RWPE1 (cell line): Measurements from ENCODE around the gene SUPT5H.

Experiments
- CTCF ChIA-PET: fragments of 350-600 bp; sonication (Branson Sonifier 250); formaldehyde crosslinking; extraction: SDS; loops from one replicate; lab custom pipeline; 2021; lab: Yijun Ruan, JAX
- POLR2A ChIA-PET: fragments of 400-600 bp; formaldehyde crosslinking; extraction: SDS; loops from one replicate; lab custom pipeline; 2020; ENCODE audit warnings: antibody characterized with exemption; ENCODE audit not compliant: low non-redundant PET; lab: Yijun Ruan, JAX
- DNase-seq: peaks from one replicate; pipeline ENCODE4 v3.0.0; 2012; ENCODE audit warnings: low spot score
- H3K27ac ChIP-seq: fragments of 450-650 bp; 2 replicates; pipeline ENCODE4 v1.5.1; 2017
- TF ChIP-seq, protein P1 (sequence below): fragments of 450-650 bp; conservative IDR thresholded peaks from 2 replicates; pipeline ENCODE4 v1.5.1; 2017; ENCODE audit warnings: low read depth, mild to moderate bottlenecking

SUPT5H gene

DNA sequence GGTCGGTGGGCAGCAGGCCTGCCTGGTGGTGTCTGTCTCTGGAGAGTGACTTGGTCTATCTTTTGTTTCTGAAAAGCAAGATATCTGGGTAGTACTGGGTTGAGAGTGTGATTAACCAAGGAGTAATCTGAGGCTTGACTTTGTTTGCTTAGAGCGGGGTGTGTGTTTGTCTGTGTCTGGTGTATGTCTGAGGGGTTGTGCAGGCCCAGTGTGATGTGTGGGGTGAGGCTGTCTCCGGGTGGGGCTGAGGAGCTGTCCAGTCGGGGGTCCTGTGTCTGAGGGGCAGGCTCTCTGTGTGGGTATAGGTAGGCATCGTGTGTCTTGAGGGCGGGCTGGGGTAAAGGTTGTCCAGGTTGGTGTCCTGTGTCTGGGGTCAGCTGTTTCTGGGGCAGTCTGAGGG is 24.2 kb downstream of the SUPT5H start:
- TF ChIP-seq, protein P1, sequence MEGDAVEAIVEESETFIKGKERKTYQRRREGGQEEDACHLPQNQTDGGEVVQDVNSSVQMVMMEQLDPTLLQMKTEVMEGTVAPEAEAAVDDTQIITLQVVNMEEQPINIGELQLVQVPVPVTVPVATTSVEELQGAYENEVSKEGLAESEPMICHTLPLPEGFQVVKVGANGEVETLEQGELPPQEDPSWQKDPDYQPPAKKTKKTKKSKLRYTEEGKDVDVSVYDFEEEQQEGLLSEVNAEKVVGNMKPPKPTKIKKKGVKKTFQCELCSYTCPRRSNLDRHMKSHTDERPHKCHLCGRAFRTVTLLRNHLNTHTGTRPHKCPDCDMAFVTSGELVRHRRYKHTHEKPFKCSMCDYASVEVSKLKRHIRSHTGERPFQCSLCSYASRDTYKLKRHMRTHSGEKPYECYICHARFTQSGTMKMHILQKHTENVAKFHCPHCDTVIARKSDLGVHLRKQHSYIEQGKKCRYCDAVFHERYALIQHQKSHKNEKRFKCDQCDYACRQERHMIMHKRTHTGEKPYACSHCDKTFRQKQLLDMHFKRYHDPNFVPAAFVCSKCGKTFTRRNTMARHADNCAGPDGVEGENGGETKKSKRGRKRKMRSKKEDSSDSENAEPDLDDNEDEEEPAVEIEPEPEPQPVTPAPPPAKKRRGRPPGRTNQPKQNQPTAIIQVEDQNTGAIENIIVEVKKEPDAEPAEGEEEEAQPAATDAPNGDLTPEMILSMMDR = no peak
- ChIA-PET POLR2A (no interaction called here), CTCF (interaction anchor here (0.5 kb wide), 1 partner anchor 1561 kb away, joined by 6 read pairs; no protein-coding TSS in a partner anchor)
- DNase-seq = no peak
- H3K27ac ChIP-seq = no peak overlapping the region; the same call in 1 of the 2 replicates

DNA sequence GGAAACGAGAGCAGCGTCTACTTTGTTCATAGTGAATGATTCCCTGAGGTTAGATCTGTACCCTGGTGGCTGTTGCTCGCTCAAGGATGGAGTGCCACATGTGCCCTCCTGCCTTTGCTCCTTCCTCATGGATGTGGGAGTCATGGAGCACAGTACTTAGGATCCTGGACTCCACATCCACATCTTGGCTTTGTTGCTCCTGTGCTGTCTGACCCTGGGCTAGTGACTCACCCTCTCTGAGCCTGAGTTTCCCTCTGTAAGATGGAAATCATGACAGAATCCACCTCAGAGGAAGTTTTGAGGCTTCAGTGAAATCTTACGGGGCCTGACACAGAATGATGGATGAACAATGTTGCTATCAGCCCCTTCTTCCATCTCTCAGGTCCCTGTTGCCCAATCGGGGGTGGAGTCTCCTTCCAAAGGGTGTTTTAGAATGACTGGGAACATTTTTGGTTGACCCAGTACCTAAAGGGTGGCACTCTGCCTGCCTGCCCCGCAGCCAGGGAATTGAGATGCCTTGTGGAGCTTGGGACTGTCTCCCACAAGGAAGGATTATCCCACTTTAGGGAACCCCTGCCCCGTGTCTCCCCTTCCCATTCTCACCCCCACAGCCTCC is 25.4 kb downstream of the SUPT5H start:
- DNase-seq = no peak
- TF ChIP-seq, protein P1 = no peak
- H3K27ac ChIP-seq = no peak overlapping the region
- ChIA-PET POLR2A (no interaction called here), CTCF (no interaction called here)

DNA sequence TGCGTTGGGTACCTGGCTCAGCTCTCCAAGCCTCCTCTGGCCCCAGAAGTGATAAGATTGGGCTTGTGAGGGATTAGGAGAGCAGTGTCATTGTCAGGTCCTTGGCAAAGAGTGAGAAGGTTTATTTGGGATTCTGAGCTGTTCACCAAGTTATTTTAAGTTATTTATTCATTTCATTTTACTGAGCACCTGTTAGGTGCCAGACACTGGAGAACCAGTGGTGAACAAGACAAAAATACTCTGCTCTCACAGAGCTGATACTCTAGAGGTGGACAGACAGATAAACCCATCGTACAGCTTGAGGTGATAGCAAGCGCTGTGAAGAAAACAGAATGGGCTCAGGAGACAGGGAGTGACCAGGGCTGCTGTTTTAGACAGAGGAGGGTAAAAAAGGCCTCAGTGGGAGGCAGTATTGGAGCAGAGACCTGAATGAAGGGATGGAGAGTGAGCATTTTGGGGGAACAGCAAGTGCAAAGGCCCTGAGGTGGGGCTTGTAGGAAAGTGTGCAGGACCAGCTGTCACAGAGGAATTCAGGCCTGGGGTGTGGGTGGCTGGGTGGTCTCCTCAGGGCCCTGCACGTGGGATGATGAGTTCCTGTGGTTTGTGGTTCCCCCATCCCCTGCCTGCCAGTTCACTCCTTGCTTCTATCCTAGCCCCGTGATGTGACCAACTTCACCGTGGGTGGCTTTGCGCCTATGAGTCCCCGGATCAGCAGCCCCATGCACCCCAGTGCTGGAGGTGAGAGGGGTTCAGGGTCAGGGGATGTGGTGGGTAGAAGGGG is 26.6 kb downstream of the SUPT5H start:
- TF ChIP-seq, protein P1 = no peak
- ChIA-PET POLR2A (no interaction called here), CTCF (no interaction called here)
- no peak for DNase-seq
- H3K27ac ChIP-seq = no peak overlapping the region

DNA sequence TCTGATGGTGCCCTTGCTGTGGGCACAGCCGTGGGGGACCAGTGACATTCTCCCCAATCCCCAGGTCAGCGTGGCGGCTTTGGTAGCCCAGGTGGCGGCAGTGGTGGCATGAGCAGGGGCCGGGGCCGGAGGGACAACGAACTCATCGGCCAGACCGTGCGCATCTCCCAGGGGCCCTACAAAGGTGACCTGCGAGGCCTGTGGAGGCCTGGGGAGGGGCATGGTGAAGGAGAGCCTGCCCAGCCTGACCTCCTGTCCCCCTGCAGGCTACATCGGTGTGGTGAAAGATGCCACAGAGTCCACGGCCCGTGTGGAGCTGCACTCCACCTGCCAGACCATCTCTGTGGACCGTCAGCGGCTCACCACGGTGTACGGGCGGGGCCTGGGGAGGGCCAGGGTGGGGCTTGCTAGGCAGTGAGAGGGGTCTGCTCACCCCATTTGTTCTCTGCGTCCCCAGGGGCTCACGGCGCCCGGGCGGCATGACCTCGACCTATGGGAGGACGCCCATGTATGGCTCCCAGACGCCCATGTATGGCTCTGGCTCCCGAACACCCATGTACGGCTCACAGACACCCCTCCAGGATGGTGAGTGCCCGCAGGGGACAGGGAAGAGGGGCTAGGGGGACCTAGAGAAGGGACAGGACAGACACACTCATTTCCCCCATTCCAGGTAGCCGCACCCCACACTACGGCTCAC is 27.5 kb downstream of the SUPT5H start:
- CTCF ChIA-PET = interaction anchor here (0.6 to 1.5 kb wide), 2 partner anchors 22 to 25 kb away, joined by 3 to 4 read pairs; no protein-coding TSS in a partner anchor
- DNase-seq = no peak
- H3K27ac ChIP-seq = no peak overlapping the region
- POLR2A ChIA-PET = no interaction called here
- TF ChIP-seq, protein P1 = no peak

DNA sequence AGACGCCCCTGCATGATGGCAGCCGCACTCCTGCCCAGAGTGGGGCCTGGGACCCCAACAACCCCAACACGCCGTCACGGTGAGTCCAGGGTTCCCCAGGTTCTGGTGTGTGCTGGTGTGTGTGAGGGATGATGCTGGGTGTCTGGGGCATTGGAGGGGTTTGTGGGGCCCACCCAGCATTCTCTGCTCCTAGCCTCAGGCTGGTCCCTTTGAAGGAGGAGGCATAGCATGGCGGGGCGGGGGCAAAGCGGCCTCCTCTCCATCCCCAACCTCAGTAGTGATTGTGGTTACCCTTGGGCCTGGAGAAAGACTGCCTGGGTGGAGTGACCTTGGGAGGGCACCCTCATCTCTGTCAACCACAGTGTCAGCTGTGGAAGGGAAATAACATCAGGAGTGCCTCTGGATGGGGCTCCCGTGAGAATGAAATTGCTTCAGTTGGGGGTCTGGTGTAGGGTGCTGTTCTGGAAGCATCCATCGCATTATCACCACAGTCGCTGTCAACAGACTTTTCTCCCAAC is 28.1 kb downstream of the SUPT5H start:
- ChIA-PET POLR2A (no interaction called here), CTCF (interaction anchor here (0.6 to 1.7 kb wide), 8 partner anchors 13 to 38 kb away, joined by 3 to 8 read pairs (median 4); no protein-coding TSS in a partner anchor)
- TF ChIP-seq, protein P1 = no peak
- DNase-seq = no peak
- no peak overlapping the region for H3K27ac ChIP-seq

DNA sequence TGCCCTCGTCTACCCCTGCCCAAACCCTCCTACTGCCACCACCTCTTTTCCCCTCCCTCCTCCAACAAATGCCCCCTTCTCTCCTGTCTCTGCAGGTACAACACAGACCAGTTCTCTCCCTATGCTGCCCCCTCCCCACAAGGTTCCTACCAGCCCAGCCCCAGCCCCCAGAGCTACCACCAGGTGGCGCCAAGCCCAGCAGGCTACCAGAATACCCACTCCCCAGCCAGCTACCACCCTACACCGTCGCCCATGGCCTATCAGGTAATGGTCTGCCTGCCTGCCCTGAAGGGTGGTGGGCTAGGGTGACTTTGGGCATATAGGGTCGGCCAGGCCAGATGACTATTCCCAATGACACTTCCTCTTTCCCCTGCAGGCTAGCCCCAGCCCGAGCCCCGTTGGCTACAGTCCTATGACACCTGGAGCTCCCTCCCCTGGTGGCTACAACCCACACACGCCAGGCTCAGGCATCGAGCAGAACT is 28.8 kb downstream of the SUPT5H start:
- TF ChIP-seq, protein P1 = peak; percentile 91
- POLR2A ChIA-PET = interaction anchor here (0.5 kb wide), 1 partner anchor 950 kb away, joined by 3 read pairs; no protein-coding TSS in a partner anchor
- CTCF ChIA-PET = interaction anchor here (0.5 to 1.7 kb wide), 16 partner anchors 9 to 511 kb away, joined by 3 to 8 read pairs (median 3); partner anchors contain the start of gene SUPT5H
- no peak overlapping the region for H3K27ac ChIP-seq
- peak; percentile 38 for DNase-seq
